ENCODE data around the gene ZFAND3. TPM values are rescaled to one million over a fixed set of nuclear protein-coding genes. Genes with fewer than 3 reads are reported as not detected.

The ZFAND3 gene
- total and polyA plus RNA-seq, 2 experiments from 2014 or later, result 16.9 to 28.2 TPM

DNA sequence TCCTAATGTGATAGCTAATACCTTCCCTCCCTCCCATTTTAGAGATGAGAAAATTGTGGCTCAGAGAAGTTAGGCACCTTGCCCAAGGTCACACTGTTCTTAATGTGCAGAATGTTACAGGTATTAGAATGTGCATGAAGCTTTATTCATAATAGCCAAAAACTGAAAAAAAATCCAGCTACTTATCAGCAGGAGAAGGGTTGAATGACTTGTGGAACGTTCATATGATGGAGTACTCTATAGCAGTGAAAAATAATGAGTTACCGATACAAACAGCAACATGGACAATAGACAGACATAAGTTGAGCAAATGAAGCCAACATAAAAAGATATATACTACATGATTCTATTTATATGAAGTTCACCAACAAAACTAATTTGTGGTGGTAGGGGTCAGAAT lies 37.7 kb upstream of the ZFAND3 start:
- H3K9me3 Mint-ChIP-seq, result no peaks in the 10 kb centered on the region; the same call in 2 of the 3 replicates
- H3K27ac Mint-ChIP-seq, result no peak overlapping the region
- ATAC-seq (no peak), DNase-seq (ENCODE audit: low spot score) (no peak)
- H3K4me3 ChIP-seq, result no peak overlapping the region
- H3K4me1 Mint-ChIP-seq, result peaks cover 64% of the 10 kb centered on the region
- no peak overlapping the region for H2AFZ ChIP-seq
- H3K27ac ChIP-seq (ENCODE audit: low read depth), result no peak overlapping the region
- no peak for TF ChIP-seq JUNB (IDR thresholded peaks at IDR 0.05; ENCODE audit: unreplicated experiment)
- TF ChIP-seq, protein P1, sequence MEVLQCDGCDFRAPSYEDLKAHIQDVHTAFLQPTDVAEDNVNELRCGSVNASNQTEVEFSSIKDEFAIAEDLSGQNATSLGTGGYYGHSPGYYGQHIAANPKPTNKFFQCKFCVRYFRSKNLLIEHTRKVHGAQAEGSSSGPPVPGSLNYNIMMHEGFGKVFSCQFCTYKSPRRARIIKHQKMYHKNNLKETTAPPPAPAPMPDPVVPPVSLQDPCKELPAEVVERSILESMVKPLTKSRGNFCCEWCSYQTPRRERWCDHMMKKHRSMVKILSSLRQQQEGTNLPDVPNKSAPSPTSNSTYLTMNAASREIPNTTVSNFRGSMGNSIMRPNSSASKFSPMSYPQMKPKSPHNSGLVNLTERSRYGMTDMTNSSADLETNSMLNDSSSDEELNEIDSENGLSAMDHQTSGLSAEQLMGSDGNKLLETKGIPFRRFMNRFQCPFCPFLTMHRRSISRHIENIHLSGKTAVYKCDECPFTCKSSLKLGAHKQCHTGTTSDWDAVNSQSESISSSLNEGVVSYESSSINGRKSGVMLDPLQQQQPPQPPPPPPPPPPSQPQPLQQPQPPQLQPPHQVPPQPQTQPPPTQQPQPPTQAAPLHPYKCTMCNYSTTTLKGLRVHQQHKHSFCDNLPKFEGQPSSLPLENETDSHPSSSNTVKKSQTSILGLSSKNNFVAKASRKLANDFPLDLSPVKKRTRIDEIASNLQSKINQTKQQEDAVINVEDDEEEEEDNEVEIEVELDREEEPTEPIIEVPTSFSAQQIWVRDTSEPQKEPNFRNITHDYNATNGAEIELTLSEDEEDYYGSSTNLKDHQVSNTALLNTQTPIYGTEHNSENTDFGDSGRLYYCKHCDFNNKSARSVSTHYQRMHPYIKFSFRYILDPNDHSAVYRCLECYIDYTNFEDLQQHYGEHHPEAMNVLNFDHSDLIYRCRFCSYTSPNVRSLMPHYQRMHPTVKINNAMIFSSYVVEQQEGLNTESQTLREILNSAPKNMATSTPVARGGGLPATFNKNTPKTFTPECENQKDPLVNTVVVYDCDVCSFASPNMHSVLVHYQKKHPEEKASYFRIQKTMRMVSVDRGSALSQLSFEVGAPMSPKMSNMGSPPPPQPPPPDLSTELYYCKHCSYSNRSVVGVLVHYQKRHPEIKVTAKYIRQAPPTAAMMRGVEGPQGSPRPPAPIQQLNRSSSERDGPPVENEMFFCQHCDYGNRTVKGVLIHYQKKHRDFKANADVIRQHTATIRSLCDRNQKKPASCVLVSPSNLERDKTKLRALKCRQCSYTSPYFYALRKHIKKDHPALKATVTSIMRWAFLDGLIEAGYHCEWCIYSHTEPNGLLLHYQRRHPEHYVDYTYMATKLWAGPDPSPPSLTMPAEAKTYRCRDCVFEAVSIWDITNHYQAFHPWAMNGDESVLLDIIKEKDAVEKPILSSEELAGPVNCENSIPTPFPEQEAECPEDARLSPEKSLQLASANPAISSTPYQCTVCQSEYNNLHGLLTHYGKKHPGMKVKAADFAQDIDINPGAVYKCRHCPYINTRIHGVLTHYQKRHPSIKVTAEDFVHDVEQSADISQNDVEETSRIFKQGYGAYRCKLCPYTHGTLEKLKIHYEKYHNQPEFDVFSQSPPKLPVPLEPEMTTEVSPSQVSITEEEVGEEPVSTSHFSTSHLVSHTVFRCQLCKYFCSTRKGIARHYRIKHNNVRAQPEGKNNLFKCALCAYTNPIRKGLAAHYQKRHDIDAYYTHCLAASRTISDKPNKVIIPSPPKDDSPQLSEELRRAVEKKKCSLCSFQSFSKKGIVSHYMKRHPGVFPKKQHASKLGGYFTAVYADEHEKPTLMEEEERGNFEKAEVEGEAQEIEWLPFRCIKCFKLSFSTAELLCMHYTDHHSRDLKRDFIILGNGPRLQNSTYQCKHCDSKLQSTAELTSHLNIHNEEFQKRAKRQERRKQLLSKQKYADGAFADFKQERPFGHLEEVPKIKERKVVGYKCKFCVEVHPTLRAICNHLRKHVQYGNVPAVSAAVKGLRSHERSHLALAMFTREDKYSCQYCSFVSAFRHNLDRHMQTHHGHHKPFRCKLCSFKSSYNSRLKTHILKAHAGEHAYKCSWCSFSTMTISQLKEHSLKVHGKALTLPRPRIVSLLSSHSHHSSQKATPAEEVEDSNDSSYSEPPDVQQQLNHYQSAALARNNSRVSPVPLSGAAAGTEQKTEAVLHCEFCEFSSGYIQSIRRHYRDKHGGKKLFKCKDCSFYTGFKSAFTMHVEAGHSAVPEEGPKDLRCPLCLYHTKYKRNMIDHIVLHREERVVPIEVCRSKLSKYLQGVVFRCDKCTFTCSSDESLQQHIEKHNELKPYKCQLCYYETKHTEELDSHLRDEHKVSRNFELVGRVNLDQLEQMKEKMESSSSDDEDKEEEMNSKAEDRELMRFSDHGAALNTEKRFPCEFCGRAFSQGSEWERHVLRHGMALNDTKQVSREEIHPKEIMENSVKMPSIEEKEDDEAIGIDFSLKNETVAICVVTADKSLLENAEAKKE (CRISPR knock-in tag; IDR thresholded peaks at IDR 0.05), result no peak
- TF ChIP-seq, protein P2, sequence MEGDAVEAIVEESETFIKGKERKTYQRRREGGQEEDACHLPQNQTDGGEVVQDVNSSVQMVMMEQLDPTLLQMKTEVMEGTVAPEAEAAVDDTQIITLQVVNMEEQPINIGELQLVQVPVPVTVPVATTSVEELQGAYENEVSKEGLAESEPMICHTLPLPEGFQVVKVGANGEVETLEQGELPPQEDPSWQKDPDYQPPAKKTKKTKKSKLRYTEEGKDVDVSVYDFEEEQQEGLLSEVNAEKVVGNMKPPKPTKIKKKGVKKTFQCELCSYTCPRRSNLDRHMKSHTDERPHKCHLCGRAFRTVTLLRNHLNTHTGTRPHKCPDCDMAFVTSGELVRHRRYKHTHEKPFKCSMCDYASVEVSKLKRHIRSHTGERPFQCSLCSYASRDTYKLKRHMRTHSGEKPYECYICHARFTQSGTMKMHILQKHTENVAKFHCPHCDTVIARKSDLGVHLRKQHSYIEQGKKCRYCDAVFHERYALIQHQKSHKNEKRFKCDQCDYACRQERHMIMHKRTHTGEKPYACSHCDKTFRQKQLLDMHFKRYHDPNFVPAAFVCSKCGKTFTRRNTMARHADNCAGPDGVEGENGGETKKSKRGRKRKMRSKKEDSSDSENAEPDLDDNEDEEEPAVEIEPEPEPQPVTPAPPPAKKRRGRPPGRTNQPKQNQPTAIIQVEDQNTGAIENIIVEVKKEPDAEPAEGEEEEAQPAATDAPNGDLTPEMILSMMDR (conservative IDR thresholded peaks at IDR 0.05; ENCODE audit: low read depth in 2 of 2), result no peak
- no peak for TF ChIP-seq ZNF331 (CRISPR knock-in tag; IDR thresholded peaks at IDR 0.05; ENCODE audit: low read depth)
- TF ChIP-seq ZNF114 (CRISPR knock-in tag; IDR thresholded peaks at IDR 0.05), result no peak
- no peak for TF ChIP-seq EZH2 (IDR thresholded peaks at IDR 0.05; ENCODE audit: low read depth, unreplicated experiment)
- no peak for TF ChIP-seq NANOG (IDR thresholded peaks at IDR 0.05; ENCODE audit: borderline replicate concordance)
- TF ChIP-seq POLR2AphosphoS5 (IDR thresholded peaks at IDR 0.05; ENCODE audit: low read depth), result no peak
- no peak for TF ChIP-seq EZH2phosphoT487 (IDR thresholded peaks at IDR 0.05; ENCODE audit: unreplicated experiment)
- TF ChIP-seq CREB1 (CRISPR knock-in tag; IDR thresholded peaks at IDR 0.05; ENCODE audit: low read depth), result no peak
- TF ChIP-seq, protein P3, sequence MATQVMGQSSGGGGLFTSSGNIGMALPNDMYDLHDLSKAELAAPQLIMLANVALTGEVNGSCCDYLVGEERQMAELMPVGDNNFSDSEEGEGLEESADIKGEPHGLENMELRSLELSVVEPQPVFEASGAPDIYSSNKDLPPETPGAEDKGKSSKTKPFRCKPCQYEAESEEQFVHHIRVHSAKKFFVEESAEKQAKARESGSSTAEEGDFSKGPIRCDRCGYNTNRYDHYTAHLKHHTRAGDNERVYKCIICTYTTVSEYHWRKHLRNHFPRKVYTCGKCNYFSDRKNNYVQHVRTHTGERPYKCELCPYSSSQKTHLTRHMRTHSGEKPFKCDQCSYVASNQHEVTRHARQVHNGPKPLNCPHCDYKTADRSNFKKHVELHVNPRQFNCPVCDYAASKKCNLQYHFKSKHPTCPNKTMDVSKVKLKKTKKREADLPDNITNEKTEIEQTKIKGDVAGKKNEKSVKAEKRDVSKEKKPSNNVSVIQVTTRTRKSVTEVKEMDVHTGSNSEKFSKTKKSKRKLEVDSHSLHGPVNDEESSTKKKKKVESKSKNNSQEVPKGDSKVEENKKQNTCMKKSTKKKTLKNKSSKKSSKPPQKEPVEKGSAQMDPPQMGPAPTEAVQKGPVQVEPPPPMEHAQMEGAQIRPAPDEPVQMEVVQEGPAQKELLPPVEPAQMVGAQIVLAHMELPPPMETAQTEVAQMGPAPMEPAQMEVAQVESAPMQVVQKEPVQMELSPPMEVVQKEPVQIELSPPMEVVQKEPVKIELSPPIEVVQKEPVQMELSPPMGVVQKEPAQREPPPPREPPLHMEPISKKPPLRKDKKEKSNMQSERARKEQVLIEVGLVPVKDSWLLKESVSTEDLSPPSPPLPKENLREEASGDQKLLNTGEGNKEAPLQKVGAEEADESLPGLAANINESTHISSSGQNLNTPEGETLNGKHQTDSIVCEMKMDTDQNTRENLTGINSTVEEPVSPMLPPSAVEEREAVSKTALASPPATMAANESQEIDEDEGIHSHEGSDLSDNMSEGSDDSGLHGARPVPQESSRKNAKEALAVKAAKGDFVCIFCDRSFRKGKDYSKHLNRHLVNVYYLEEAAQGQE (IDR thresholded peaks at IDR 0.05; ENCODE audit: unreplicated experiment), result no peak
- TF ChIP-seq, protein P4, sequence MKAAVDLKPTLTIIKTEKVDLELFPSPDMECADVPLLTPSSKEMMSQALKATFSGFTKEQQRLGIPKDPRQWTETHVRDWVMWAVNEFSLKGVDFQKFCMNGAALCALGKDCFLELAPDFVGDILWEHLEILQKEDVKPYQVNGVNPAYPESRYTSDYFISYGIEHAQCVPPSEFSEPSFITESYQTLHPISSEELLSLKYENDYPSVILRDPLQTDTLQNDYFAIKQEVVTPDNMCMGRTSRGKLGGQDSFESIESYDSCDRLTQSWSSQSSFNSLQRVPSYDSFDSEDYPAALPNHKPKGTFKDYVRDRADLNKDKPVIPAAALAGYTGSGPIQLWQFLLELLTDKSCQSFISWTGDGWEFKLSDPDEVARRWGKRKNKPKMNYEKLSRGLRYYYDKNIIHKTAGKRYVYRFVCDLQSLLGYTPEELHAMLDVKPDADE (IDR thresholded peaks at IDR 0.05), result no peak
- no peak for TF ChIP-seq STAT1 (IDR thresholded peaks at IDR 0.05; ENCODE audit: unreplicated experiment)
- H3K27me3 Mint-ChIP-seq (ENCODE audit: insufficient read depth, low read depth, poor library complexity), result peaks cover 52% of the 10 kb centered on the region
- H3K4me1 ChIP-seq (ENCODE audit: insufficient read depth), result peaks cover 58% of the 10 kb centered on the region
- 0 out of 2 replicates have a peak, but pooled peaks cover 5% of the 10 kb centered on the region for H3F3A ChIP-seq (replicated peaks; ENCODE audit: low read depth)
- no peak overlapping the region for H3K4me3 Mint-ChIP-seq
- no peaks in the 10 kb centered on the region for H3K79me2 ChIP-seq (replicated peaks; ENCODE audit: insufficient read depth)
- no peaks in the 10 kb centered on the region for H4K20me1 ChIP-seq (replicated peaks; ENCODE audit: insufficient read depth)
- no peaks in the 10 kb centered on the region for H3K9me2 ChIP-seq (ENCODE audit: insufficient read depth)
- peaks cover 51% of the 10 kb centered on the region for H3K27me3 ChIP-seq (ENCODE audit: insufficient read depth)
- H3K36me3 Mint-ChIP-seq (ENCODE audit: low read depth), result no peaks in the 10 kb centered on the region
- no peaks in the 10 kb centered on the region for H3K36me3 ChIP-seq (ENCODE audit: insufficient read depth)
- no peak overlapping the region for H3K4me2 ChIP-seq

Data from GM23338 (cell line).